NCI-H1048 (cell line): ENCODE results near the gene C16orf90.
"Not testable (repeated sequence)": the region's sequence is repeated elsewhere in the genome, so short reads cannot be mapped to it uniquely, and the experiment has no call there.

Experiments
- DNase-seq: peaks from one replicate; lab custom pipeline; 2025; lab: John Stamatoyannopoulos, UW

C16orf90 gene

GRCh38 chr16:3513892-3514583 lies 18.7 kb upstream of the C16orf90 start:
- no peak for DNase-seq

- DNase-seq: no peak
These were observed 16.2 kb upstream of the C16orf90 start for GRCh38 chr16:3511286-3512180.

GRCh38 chr16:3510416-3510815 lies 15.1 kb upstream of the C16orf90 start:
- no peak for DNase-seq

- no peak for DNase-seq
These were observed 14.2 kb upstream of the C16orf90 start for GRCh38 chr16:3509470-3509928.

GRCh38 chr16:3508736-3509135 lies 13.4 kb upstream of the C16orf90 start:
- DNase-seq: no peak

- no peak for DNase-seq
These were observed 8.2 kb upstream of the C16orf90 start for GRCh38 chr16:3503523-3503922.

GRCh38 chr16:3501783-3502400 lies 6.6 kb upstream of the C16orf90 start:
- DNase-seq: no peak

GRCh38 chr16:3501412-3501761 lies 6.1 kb upstream of the C16orf90 start:
- DNase-seq: not testable (repeated sequence)

- DNase-seq: no peak
These were observed 3.7 kb upstream of the C16orf90 start for GRCh38 chr16:3498988-3499387.

GRCh38 chr16:3497771-3498170 lies 2.5 kb upstream of the C16orf90 start:
- DNase-seq: no peak

- DNase-seq: no peak
These were observed 1.1 kb upstream of the C16orf90 start for GRCh38 chr16:3496386-3496785.

- no peak for DNase-seq
These were observed 809 bp downstream of the C16orf90 start for GRCh38 chr16:3494386-3494973.

GRCh38 chr16:3492356-3492755 lies 2.9 kb downstream of the C16orf90 start:
- no peak for DNase-seq

- no peak for DNase-seq
These were observed 4.2 kb downstream of the C16orf90 start for GRCh38 chr16:3490911-3491629.

GRCh38 chr16:3488801-3489200 lies 6.5 kb downstream of the C16orf90 start:
- no peak for DNase-seq

- no peak for DNase-seq
These were observed 7.5 kb downstream of the C16orf90 start for GRCh38 chr16:3487521-3488410.

GRCh38 chr16:3486506-3487215 lies 8.6 kb downstream of the C16orf90 start:
- no peak for DNase-seq

- DNase-seq: no peak
These were observed 9.3 kb downstream of the C16orf90 start for GRCh38 chr16:3485821-3486505.

- no peak for DNase-seq
These were observed 10.1 kb downstream of the C16orf90 start for GRCh38 chr16:3485097-3485745.
